Thyroid gland (tissue), 4 donors: ENCODE measurements around the gene PPM1F. TPM values are rescaled to one million over a fixed set of nuclear protein-coding genes. Genes with fewer than 3 reads are reported as not detected.
"Not testable (repeated sequence)": the region's sequence is repeated elsewhere in the genome, so short reads cannot be mapped to it uniquely, and the experiment has no call there.

ENCODE experiments used
- DNase-seq, 2 donors: peaks; one replicate each; pipeline ENCODE4 v3.0.0-alpha.2; 2019
- H3K27ac ChIP-seq, 3 donors: fragments of 200-600 bp; sonication (generic); 1 replicate in 2 of 3; 2 replicates in 1 of 3; pipeline ENCODE4 v1.5.1; 2016 to 2019; ENCODE audit warnings: mild to moderate bottlenecking in 1 of 3, moderate library complexity in 1 of 3
- H3K27me3 ChIP-seq: fragments of 200-600 bp; sonication (generic); one replicate; pipeline ENCODE4 v1.5.1; 2019
- H3K36me3 ChIP-seq, 2 donors: fragments of 200-600 bp; sonication (generic); one replicate each; pipeline ENCODE4 v1.5.1; 2016 to 2019
- H3K4me1 ChIP-seq, 2 donors: fragments of 200-600 bp; sonication (generic); one replicate each; pipeline ENCODE4 v1.5.1; 2017 to 2019
- H3K4me3 ChIP-seq, 3 donors: fragments of 200-600 bp; sonication (generic); replicated peaks in 1 of 3; 1 replicate in 2 of 3; 2 replicates in 1 of 3; pipeline ENCODE4 v1.5.1; 2016; ENCODE audit warnings: mild to moderate bottlenecking in 1 of 3
- H3K9me3 ChIP-seq: fragments of 200-600 bp; sonication (generic); one replicate; pipeline ENCODE4 v1.5.1; 2017
- POLR2A ChIP-seq, 2 donors: fragments of 450-650 bp; IDR thresholded peaks; one replicate each; pipeline ENCODE4 v1.6.1; 2017; ENCODE audit warnings: antibody characterized with exemption in 2 of 2, mild to moderate bottlenecking in 2 of 2, moderate library complexity in 1 of 2
- WGBS, 2 donors: methylation state at CpG; one replicate each; pipeline ENCODE4 v1.1.5; 2017; 5-methylcytosine and 5-hydroxymethylcytosine counted together
- intact Hi-C: fragments of 100-400 bp; cut with DNase I; formaldehyde crosslinking; loops from one replicate; pipeline ENCODE4 v1.15.1; 2023
- total RNA-seq, 4 donors: library from RNA; depleted of rRNA; stranded (reverse); fragments of >200 nt; gene quantifications; one replicate each; pipeline ENCODE4 v1.2.3, GENCODE V29; 2016
- TF ChIP-seq, protein P1 (sequence below), 6 experiments: fragments of 200-600 bp in 3 of 6; fragments of 450-650 bp in 3 of 6; sonication (generic) in 3 of 6; IDR thresholded peaks; one replicate each; pipeline ENCODE4 v1.5.1; 2016 to 2019; ENCODE audit warnings: antibody characterized with exemption in 6 of 6, mild to moderate bottlenecking in 2 of 6, inconsistent platforms in 1 of 6, moderate library complexity in 1 of 6

Gene PPM1F
- total RNA-seq, 4 donors from 2014 or later: 19.5 to 27.5 (median 26.2) TPM

GRCh38 chr22:21942407-21943343 lies 10.0 kb downstream of the PPM1F start:
- no peak overlapping the region for H3K4me3 ChIP-seq
- intact Hi-C loops: no loop called here
- peaks cover 8 to 9% of the 10 kb centered on the region in 2 donors for H3K36me3 ChIP-seq
- H3K4me1 ChIP-seq: peaks cover 8 to 73% of the 10 kb centered on the region in 2 donors
- peak overlapping the region; percentile 42 to 86 (median 68) for H3K27ac ChIP-seq
- TF ChIP-seq, protein P1, sequence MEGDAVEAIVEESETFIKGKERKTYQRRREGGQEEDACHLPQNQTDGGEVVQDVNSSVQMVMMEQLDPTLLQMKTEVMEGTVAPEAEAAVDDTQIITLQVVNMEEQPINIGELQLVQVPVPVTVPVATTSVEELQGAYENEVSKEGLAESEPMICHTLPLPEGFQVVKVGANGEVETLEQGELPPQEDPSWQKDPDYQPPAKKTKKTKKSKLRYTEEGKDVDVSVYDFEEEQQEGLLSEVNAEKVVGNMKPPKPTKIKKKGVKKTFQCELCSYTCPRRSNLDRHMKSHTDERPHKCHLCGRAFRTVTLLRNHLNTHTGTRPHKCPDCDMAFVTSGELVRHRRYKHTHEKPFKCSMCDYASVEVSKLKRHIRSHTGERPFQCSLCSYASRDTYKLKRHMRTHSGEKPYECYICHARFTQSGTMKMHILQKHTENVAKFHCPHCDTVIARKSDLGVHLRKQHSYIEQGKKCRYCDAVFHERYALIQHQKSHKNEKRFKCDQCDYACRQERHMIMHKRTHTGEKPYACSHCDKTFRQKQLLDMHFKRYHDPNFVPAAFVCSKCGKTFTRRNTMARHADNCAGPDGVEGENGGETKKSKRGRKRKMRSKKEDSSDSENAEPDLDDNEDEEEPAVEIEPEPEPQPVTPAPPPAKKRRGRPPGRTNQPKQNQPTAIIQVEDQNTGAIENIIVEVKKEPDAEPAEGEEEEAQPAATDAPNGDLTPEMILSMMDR (IDR thresholded peaks at IDR 0.05): no peak
- TF ChIP-seq POLR2A (IDR thresholded peaks at IDR 0.05): no peak
- H3K9me3 ChIP-seq: no peaks in the 10 kb centered on the region
- no peaks in the 10 kb centered on the region for H3K27me3 ChIP-seq
- peak; percentile 48 to 55 for DNase-seq
- WGBS, 2 donors: 63% methylated on average over 15 to 17 of the region's 19 CpGs

- H3K27ac ChIP-seq: peak overlapping the region; percentile 42 to 86 (median 68)
- H3K4me3 ChIP-seq: no peak overlapping the region
- H3K9me3 ChIP-seq: no peaks in the 10 kb centered on the region
- intact Hi-C loops: no loop called here
- peaks cover 15 to 73% of the 10 kb centered on the region in 2 donors for H3K4me1 ChIP-seq
- no peak for DNase-seq
- 79 to 83% methylated on average over 8 of the region's 8 CpGs for WGBS, 2 donors
- no peaks in the 10 kb centered on the region for H3K27me3 ChIP-seq
- H3K36me3 ChIP-seq: peaks cover 8 to 9% of the 10 kb centered on the region in 2 donors
- TF ChIP-seq, protein P1 (IDR thresholded peaks at IDR 0.05): no peak
- no peak for TF ChIP-seq POLR2A (IDR thresholded peaks at IDR 0.05)
Measured at GRCh38 chr22:21941921-21942320, 10.7 kb downstream of the PPM1F start.

GRCh38 chr22:21940521-21940920 lies 12.1 kb downstream of the PPM1F start:
- H3K4me3 ChIP-seq: no peak overlapping the region
- intact Hi-C loops: no loop called here
- DNase-seq: no peak
- WGBS, 2 donors: 75 to 83% methylated on average over 2 to 3 of the region's 3 CpGs
- H3K27ac ChIP-seq: peak overlapping the region in 2 of 3 donors; percentile 68 to 86
- no peaks in the 10 kb centered on the region for H3K9me3 ChIP-seq
- TF ChIP-seq, protein P1 (IDR thresholded peaks at IDR 0.05): no peak
- TF ChIP-seq POLR2A (IDR thresholded peaks at IDR 0.05): no peak
- peaks cover 4 to 9% of the 10 kb centered on the region in 2 donors for H3K36me3 ChIP-seq
- no peaks in the 10 kb centered on the region for H3K27me3 ChIP-seq
- peaks cover 20 to 78% of the 10 kb centered on the region in 2 donors for H3K4me1 ChIP-seq

DNA sequence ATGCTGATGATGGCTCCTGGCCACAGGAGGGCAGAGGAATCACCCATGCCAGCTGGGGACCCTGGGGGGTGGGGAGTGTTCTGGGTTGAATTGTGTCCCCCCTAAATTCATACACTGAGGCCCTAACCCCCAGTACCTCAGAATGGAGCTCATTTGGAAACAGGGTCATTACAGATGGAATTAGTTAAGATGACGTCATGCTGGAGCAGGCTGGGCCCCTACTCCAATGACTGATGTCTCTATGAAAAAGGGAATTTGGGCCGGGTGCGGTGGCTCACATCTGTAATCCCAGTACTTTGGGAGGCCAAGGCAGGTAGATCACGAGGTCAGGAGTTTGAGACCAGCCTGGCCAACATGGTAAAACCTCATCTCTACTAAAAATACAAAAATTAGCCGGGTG lies 12.7 kb downstream of the PPM1F start:
- H3K27ac ChIP-seq: peak overlapping the region; percentile 26 to 94 (median 86)
- H3K9me3 ChIP-seq, H3K27me3 ChIP-seq, H3K36me3 ChIP-seq, DNase-seq, H3K4me3 ChIP-seq: not testable (repeated sequence)
- H3K4me1 ChIP-seq: peaks cover 20 to 78% of the 10 kb centered on the region in 2 donors
- intact Hi-C loops: loop anchor here (5.0 kb wide), 3 partner anchors 168 to 228 kb away; partner anchors contain the start of gene YPEL1
- 78 to 86% methylated on average over 5 of the region's 5 CpGs for WGBS, 2 donors

- intact Hi-C loops: loop anchor here (5.0 kb wide), 3 partner anchors 167 to 227 kb away; partner anchors contain the start of gene YPEL1
- H3K4me3 ChIP-seq: no peak overlapping the region
- no peak for TF ChIP-seq POLR2A (IDR thresholded peaks at IDR 0.05)
- TF ChIP-seq, protein P1 (IDR thresholded peaks at IDR 0.05): no peak
- DNase-seq: no peak
- H3K27me3 ChIP-seq: no peaks in the 10 kb centered on the region
- WGBS, 2 donors: 69 to 82% methylated on average over 9 to 10 of the region's 10 CpGs
- peaks cover 20 to 75% of the 10 kb centered on the region in 2 donors for H3K4me1 ChIP-seq
- H3K9me3 ChIP-seq: no peaks in the 10 kb centered on the region
- peak overlapping the region; percentile 26 to 94 (median 86) for H3K27ac ChIP-seq
- peaks cover 0 to under 1% of the 10 kb centered on the region in 2 donors for H3K36me3 ChIP-seq
Measured at GRCh38 chr22:21939461-21939913, 13.2 kb downstream of the PPM1F start.
